Panc1 (cell line): Measurements from ENCODE around the gene ATE1.

ENCODE experiments used
- POLR2AphosphoS5 ChIP-seq: IDR thresholded peaks from 2 replicates; pipeline ENCODE4 v1.6.1; 2012; ENCODE audit warnings: mild to moderate bottlenecking, low read depth, low read length, moderate library complexity
- SIN3A ChIP-seq: IDR thresholded peaks from 2 replicates; pipeline ENCODE4 v1.6.1; 2012; ENCODE audit warnings: low read depth, mild to moderate bottlenecking, low read length, moderate library complexity, borderline replicate concordance; ENCODE audit not compliant: insufficient read depth
- TCF7L2 ChIP-seq: IDR thresholded peaks from 2 replicates; pipeline ENCODE4 v1.6.1; 2011; ENCODE audit warnings: mild to moderate bottlenecking, low read depth, low read length, inconsistent platforms
- TF ChIP-seq, protein P1 (sequence below): fragments of 450-650 bp; IDR thresholded peaks from 2 replicates; pipeline ENCODE4 v1.5.1; 2017; ENCODE audit warnings: mild to moderate bottlenecking
- TF ChIP-seq, protein P2 (sequence below), 2 experiments: IDR thresholded peaks; 2 replicates each; pipeline ENCODE4 v1.6.1; 2011 to 2012; ENCODE audit warnings: low read depth in 2 of 2, control low read depth in 1 of 2, low read length in 1 of 2, mild to moderate bottlenecking in 1 of 2, moderate library complexity in 1 of 2; ENCODE audit not compliant: insufficient read depth in 1 of 2

DNA sequence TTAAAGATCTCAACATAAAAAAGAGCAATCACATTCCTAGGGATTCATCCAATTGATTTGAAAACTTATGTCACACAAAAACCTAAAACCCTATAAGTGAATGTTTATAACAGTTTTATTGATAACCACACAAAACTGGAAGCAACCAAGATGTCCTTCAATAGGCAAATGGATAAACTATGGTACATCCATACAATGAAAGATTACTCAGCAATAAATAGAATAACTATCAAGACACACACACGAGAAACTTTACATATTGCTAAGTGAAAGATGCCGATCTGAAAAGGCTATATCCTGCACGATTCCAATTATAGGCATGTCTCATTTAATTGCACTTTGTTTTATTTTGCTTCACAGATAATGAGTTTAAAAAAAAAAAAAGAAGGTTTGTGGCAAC is 83.3 kb downstream of the ATE1 start:
- TF ChIP-seq, protein P1, sequence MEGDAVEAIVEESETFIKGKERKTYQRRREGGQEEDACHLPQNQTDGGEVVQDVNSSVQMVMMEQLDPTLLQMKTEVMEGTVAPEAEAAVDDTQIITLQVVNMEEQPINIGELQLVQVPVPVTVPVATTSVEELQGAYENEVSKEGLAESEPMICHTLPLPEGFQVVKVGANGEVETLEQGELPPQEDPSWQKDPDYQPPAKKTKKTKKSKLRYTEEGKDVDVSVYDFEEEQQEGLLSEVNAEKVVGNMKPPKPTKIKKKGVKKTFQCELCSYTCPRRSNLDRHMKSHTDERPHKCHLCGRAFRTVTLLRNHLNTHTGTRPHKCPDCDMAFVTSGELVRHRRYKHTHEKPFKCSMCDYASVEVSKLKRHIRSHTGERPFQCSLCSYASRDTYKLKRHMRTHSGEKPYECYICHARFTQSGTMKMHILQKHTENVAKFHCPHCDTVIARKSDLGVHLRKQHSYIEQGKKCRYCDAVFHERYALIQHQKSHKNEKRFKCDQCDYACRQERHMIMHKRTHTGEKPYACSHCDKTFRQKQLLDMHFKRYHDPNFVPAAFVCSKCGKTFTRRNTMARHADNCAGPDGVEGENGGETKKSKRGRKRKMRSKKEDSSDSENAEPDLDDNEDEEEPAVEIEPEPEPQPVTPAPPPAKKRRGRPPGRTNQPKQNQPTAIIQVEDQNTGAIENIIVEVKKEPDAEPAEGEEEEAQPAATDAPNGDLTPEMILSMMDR, result no peak
- TF ChIP-seq, protein P2, sequence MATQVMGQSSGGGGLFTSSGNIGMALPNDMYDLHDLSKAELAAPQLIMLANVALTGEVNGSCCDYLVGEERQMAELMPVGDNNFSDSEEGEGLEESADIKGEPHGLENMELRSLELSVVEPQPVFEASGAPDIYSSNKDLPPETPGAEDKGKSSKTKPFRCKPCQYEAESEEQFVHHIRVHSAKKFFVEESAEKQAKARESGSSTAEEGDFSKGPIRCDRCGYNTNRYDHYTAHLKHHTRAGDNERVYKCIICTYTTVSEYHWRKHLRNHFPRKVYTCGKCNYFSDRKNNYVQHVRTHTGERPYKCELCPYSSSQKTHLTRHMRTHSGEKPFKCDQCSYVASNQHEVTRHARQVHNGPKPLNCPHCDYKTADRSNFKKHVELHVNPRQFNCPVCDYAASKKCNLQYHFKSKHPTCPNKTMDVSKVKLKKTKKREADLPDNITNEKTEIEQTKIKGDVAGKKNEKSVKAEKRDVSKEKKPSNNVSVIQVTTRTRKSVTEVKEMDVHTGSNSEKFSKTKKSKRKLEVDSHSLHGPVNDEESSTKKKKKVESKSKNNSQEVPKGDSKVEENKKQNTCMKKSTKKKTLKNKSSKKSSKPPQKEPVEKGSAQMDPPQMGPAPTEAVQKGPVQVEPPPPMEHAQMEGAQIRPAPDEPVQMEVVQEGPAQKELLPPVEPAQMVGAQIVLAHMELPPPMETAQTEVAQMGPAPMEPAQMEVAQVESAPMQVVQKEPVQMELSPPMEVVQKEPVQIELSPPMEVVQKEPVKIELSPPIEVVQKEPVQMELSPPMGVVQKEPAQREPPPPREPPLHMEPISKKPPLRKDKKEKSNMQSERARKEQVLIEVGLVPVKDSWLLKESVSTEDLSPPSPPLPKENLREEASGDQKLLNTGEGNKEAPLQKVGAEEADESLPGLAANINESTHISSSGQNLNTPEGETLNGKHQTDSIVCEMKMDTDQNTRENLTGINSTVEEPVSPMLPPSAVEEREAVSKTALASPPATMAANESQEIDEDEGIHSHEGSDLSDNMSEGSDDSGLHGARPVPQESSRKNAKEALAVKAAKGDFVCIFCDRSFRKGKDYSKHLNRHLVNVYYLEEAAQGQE (IDR thresholded peaks at IDR 0.05; ENCODE audit: insufficient read depth in 1 of 2, low read depth in 2 of 2, low read length in 1 of 2), result no peak
- TF ChIP-seq POLR2AphosphoS5, result no peak
- no peak for TF ChIP-seq SIN3A
- no peak for TF ChIP-seq TCF7L2
